ENCODE measurements around the gene SBF2. TPM values are rescaled to one million over a fixed set of nuclear protein-coding genes. Genes with fewer than 3 reads are reported as not detected.

SBF2 gene
- polyA plus RNA-seq, 5 donors = 40.8 to 61.2 (median 50.1) TPM

- DNase-seq = no peak
Measured at GRCh38 chr11:10319702-10320558, 25.9 kb upstream of the SBF2 start.

GRCh38 chr11:10318527-10318802 is 24.4 kb upstream of the SBF2 start:
- no peak for DNase-seq

GRCh38 chr11:10317776-10318526 is 23.9 kb upstream of the SBF2 start:
- DNase-seq = no peak

DNA sequence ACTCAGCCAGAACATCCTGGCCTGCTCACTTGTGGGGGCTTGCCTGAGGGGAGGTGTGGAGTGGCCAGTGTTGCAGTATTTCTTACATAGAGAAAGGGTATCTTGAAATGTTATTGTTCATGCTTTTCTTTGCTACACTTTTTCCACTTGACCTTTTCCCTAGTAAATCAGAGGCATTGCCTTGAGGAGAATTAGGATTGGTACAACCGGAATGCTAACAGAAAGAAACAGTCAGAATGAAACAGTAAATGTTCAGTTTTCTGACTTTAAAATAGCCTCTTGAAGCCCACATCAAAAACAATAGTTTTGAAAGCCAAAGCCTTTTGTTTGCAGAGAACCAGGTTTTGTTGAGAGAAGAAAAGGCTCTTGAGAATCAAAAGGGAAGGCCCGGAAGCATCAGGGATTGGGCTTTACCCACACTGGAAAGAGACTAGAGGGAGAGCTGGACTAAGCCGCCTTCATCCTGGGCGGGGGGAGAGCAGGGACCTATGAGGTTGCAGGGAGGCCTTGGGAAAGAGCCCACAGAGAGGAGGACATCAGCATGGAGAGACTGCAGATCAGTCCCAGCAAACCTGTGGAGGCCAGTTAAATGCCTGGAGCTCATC is 23.2 kb upstream of the SBF2 start:
- DNase-seq = no peak

DNA sequence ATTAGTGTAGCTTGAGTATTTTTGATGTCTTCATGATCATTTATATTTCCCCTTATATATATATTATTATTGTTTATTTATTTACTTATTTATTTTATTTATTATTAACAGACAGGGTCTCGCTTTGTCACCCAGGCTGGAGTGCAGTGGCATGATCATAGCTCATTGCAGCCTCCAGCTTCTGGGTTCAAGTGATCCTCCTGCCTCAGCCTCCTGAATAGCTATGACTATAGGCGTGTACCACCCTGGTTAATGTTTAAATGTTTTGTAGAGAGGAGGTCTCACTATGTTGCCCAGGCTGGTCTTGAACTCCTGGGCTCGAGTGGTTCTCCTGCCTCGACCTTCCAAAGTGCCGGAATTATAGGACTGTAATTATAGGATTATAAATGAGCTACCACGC is 21.1 kb upstream of the SBF2 start:
- DNase-seq = no peak

- DNase-seq = no peak
Measured at GRCh38 chr11:10314199-10315072, 20.4 kb upstream of the SBF2 start.

DNA sequence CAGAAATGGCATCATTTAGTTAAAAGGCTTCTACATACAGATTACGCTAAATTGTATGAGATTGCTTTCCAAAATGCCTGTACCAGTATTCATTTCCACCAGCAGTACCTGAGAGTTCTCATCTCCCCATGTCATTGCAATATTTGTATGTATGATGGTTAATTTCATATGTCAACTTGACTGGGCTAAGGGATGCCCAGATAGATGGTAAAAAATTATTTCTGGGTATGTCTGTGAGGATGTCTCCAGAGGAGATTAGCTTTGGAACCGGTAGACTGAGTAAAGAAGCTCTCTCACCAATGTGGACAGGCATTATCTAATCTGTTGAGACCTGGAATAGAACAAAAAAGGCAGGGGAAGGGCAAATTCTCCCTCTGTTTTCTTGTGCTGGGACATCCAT is 17.8 kb upstream of the SBF2 start:
- DNase-seq = no peak

GRCh38 chr11:10310301-10310841 is 16.4 kb upstream of the SBF2 start:
- no peak for DNase-seq

- DNase-seq = no peak
Measured at GRCh38 chr11:10309163-10310093, 15.4 kb upstream of the SBF2 start.

- DNase-seq = no peak
Measured at GRCh38 chr11:10308201-10308954, 14.4 kb upstream of the SBF2 start.

- DNase-seq = peak; percentile 88
Measured at GRCh38 chr11:10307400-10308200, 13.6 kb upstream of the SBF2 start.

- DNase-seq = no peak
Measured at GRCh38 chr11:10307022-10307399, 13.0 kb upstream of the SBF2 start.

DNA sequence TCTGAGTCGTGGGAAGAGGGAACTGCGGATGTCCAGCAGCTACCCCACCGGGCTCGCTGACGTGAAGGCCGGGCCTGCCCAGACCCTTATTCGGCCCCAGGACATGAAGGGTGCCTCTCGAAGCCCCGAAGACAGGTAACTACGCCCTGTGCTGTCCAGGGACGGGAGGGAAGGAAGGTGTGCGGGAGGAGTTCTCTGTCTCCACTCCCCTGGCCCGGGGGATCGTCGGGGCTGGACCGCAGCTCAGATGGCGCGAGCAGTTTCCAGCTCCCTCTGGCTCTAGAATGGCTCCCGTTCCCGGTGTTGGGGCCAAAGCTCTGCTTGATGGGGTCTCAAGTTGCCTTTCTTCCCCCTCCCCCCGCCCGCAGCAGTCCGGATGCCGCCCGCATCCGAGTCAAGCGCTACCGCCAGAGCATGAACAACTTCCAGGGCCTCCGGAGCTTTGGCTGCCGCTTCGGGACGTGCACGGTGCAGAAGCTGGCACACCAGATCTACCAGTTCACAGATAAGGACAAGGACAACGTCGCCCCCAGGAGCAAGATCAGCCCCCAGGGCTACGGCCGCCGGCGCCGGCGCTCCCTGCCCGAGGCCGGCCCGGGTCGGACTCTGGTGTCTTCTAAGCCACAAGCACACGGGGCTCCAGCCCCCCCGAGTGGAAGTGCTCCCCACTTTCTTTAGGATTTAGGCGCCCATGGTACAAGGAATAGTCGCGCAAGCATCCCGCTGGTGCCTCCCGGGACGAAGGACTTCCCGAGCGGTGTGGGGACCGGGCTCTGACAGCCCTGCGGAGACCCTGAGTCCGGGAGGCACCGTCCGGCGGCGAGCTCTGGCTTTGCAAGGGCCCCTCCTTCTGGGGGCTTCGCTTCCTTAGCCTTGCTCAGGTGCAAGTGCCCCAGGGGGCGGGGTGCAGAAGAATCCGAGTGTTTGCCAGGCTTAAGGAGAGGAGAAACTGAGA is 12.2 kb upstream of the SBF2 start:
- DNase-seq = no peak

DNA sequence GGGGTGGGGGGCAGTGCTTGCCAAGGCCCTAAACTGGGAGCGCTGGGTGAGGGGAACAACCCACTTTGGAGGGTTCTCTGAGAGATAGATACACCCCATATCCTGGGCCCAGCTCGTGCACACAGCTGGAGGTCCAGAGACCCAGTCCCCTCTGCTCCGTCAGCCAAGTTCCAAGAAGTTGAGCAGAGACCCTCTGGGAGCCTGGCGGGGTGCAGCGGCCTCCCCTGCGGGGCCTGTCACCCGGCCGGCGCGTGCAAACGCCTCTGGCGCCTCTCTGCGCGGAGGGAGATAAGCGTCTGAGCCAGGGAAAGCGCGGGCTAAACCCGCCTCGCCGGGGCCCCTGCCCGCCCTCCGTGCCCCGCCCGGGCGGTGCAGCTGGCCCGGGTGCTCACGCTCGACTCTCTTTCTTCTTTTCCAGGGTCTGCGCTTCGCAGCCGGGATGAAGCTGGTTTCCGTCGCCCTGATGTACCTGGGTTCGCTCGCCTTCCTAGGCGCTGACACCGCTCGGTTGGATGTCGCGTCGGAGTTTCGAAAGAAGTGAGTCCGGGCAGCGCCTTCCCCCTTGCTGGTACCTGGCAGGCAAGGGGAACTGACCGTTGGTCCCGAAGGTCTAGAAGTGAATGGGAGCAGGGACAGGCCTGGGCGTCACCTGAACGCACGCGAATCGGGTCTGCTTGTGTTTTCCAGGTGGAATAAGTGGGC is 11.4 kb upstream of the SBF2 start:
- no peak for DNase-seq

- DNase-seq = peak; percentile 84 to 87
Measured at GRCh38 chr11:10304495-10305261, 10.7 kb upstream of the SBF2 start, which contains the start of gene ADM. ADM (plus strand) TSS chr11:10305073; CDS start chr11:10305701, 628 bp downstream.
